GM19035 (cell line): Measurements from ENCODE around the gene EVA1C.
"Not testable (repeated sequence)": the region's sequence is repeated elsewhere in the genome, so short reads cannot be mapped to it uniquely, and the experiment has no call there.

ENCODE experiments used
- ATAC-seq: cut with Tn5 transposase; IDR thresholded peaks from one replicate; pipeline ENCODE4 v1.9.1; 2021; ENCODE audit not compliant: unreplicated experiment

The EVA1C gene

DNA sequence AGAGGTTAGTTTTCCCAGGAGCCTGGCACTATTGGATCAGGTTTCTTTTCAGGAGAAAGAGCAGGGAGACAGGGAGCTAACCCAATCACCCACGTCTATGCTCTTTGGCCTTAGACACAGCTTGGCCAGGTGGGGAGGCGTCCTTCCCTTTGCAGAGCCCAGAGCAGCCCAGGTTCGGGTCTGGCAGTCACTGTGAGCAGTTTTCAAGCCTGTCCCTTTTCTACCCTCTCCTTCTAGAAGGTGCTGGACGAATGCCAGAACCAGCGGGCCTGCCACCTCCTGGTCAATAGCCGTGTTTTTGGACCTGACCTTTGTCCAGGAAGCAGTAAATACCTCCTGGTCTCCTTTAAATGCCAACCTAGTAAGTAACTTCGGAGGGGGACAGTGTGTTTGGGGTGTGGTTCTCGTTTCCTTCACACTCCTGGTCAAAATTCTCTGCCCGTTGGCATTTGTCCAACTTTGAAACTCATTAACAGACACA is 44.9 kb downstream of the EVA1C start:
- ATAC-seq: no peak

DNA sequence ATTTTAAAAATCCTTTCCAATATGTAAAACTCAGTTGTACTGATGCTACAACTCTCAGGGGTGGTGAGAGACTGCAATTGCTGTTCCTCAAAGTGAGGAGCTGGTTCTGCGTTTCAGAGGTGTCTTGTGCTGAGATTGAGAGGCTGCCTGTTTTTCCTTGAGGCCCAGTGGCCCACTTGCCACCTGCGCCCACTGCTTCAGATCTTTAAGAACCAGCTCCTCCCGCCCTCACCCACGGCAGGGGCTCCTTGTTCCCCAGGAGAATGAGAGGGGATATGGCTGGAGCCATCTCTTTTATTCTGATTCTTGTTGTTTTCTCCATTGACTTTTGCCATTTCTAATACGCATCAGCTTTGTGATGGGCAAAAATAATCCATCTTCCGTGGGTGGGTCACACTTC is 45.5 kb downstream of the EVA1C start:
- ATAC-seq: no peak

DNA sequence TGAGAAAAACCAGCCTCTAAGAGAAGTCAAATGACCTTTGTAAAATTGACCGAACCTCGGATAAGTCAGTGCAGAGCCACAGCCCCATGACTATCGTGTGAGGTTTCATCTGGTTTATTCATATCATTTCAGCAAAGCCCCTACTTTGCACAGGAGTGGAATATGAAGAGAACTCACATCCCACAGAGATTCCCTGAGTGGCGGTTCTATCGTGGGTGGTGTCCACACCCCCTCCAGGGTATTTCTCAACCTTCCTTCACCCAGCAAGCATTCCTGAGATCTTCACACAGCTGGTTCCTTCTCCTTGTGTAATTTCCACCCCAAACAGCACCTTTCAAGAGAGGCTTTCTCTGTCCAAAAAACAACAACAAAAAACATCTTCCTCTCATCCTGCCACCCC is 47.5 kb downstream of the EVA1C start:
- ATAC-seq: no peak

DNA sequence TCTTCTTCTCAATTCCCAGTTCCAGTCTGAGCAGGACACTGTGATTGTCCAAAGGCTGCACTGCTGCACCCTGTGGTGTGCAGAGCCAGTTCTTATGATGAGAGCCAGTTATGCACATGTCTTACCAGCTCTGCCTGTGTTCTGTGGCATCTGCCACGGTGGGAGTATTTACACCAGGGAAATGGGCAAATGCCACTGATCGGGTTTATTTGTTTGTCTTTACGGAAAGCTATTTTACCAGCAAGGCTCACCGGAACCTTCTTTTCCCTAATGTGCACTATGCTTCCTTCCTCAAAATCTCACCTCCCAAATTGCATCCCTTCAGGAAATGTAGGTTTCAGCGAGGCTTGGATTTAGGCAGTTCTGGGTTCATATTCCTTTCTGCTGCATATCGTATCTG is 49.0 kb downstream of the EVA1C start:
- no peak for ATAC-seq

DNA sequence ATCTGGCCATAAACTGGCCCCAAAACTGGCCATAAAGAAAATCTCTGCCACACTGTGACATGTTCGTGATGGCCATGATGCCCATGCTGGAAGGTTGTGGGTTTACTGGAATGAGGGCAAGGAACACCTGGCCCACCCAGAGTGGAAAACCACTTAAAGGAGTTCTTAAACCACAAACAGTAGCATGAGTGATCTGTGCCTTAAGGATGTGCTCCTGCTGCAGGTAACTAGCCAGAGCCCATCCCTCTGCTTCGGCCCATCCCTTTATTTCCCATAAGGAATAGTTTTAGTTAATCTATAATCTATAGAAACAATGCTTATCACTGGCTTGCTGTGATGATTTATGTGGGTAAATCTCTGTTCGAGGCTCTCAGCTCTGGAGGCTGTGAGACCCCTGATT is 50.1 kb downstream of the EVA1C start:
- ATAC-seq: not testable (repeated sequence)

DNA sequence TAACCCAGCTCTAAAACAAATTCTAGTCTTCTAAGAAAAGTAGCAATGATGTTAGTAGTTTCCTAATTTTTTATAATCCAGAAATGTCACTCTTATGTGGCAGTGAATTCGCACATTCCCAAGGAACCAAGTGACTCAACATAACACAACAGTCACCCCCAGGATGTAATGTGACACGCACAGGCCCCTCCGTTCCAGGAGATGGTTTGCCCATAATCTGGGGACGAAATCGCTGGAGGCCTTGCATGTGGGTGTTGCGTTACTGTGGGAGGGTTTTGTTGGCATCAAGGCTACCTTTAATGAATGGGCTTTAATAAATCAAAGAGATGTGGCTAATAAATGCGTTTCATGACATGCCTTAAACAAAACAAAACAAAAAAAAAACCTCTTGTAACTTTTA is 50.9 kb downstream of the EVA1C start:
- ATAC-seq: no peak

DNA sequence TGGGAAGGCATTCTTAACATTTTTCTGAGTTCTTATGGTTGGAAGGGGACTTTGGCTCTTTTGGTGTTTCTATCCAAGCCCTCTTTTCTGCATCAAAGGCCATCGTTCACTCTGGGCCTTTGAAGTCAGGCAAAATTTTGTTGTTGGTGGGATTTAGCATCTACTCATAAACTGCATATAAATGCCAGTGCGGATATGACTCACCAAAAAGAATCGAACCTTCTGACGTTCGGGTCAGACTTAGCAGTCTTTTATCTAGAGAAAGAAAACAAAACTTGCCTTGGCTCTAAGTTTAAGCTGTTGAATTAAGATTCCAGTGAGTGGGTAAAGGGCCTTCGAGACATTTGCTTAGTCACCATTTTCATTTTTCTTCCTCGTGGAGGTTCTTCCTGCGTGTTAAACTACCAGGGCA is 51.4 kb downstream of the EVA1C start:
- ATAC-seq: no peak

DNA sequence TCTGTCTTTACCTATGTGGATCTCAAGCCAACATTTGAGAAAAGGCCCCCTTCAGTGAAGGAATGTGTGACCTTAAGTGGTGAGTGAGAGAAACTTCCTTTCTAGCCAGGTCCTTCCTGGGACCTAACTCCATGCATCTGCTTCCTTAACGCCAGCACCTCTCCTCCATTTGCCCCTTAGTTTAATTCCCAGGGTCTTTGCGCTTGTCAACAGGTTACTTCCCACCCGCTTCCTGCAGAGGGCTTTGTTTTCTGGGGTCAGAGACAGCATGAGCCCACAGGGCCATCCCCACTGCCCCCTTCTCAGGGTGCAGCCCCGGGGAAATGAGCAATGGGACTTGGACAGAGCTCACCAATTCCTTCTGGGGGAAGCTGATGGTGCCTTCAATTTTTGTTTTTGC is 54.8 kb downstream of the EVA1C start:
- ATAC-seq: no peak

DNA sequence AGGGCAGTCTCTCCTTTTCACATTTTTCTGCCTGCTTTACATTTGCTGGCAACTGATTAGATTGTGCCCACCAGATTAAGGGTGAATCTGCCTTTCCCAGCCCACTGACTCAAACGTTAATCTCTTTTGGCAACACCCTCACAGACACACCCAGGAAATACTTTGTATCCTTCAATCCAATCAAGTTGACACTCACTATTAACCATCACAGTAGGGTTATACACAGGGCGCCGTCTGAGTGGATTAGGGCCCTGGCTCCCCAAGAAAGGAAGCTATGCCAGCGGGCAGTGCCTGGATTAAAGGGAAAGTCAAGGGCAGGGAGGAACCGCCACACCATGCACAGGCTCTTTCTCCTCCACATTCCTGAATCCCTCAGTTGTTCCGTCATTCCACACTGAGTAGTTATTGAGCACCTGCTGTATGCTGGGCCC is 56.2 kb downstream of the EVA1C start:
- no peak for ATAC-seq

DNA sequence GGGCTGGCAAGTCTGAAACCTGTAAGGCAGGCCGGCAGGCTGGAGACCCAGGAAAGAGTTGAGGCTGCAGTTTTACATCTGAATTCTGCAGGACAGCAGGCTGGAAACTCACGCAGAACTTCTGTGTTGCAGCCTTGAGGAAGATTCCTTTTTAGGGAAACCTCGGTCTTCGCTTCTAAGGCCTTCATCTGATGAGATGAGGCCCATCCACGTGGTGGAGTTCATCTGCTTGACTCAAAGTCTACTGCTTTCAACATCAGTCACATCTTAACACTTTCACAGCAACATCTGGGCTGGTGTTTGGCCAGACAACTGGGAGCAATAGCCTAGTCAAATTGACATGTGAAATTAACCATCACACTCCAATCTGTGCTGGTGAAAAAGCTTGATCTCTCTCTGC is 57.1 kb downstream of the EVA1C start:
- ATAC-seq: no peak

DNA sequence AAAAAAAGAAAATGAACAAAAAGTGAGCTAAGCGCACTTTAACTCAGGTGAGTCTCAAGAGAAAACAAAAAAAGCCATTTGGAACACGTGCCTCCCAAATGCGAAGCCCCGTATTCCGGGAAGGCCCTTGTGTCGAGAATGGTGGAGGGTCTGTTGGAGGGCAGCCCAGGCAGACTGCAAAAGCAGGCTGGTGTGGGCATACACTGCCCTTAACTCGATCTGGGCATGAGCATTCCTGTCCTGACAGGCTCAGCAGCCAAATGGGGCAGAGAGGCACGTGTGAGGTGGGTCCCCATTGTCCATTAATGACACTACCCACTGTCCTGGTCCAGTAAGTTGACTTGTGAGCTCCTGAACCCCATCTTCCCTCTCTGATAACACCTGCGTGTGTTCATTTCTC is 57.7 kb downstream of the EVA1C start:
- ATAC-seq: no peak

DNA sequence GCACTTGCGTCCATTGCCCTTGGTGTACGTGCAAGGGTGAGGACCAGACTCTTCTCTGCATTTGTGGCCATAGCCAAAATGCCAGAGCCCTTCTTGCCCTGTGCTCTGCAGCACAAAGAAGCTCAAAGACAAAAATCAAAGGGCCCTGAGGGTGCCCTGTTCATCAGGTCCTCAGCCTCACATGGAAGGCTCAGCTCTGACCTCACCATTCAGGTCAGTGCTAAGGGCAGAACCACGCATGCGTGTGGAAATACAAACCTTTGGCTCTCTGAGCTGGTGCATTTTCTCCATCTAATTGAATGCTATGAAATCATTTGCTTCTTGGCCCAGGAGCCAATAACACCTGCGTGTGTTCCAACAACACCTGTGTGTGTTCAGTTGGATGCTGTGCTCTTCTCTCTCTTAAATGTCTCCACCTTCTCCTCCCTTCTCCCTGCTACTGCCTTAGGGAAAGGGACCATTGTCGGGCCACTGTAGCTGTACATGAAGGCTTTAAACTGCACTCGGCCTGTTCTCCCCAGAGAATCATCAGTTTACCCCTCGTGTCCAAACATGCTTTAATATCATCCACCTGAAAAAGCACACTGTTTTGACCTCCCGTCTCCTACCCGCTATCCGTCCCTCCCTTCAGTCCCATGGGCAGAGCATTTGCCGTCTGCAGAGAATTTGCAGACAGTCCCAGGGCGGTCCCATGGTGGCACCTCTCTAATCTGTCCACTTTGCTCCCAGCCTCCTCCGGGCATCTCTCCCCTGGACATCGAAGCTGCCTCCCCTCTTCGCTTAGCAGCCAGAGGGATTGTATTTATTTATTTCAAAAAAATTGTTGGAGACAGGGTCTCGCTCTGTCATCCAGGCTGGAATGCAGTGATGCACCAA is 60.6 kb downstream of the EVA1C start:
- no peak for ATAC-seq

DNA sequence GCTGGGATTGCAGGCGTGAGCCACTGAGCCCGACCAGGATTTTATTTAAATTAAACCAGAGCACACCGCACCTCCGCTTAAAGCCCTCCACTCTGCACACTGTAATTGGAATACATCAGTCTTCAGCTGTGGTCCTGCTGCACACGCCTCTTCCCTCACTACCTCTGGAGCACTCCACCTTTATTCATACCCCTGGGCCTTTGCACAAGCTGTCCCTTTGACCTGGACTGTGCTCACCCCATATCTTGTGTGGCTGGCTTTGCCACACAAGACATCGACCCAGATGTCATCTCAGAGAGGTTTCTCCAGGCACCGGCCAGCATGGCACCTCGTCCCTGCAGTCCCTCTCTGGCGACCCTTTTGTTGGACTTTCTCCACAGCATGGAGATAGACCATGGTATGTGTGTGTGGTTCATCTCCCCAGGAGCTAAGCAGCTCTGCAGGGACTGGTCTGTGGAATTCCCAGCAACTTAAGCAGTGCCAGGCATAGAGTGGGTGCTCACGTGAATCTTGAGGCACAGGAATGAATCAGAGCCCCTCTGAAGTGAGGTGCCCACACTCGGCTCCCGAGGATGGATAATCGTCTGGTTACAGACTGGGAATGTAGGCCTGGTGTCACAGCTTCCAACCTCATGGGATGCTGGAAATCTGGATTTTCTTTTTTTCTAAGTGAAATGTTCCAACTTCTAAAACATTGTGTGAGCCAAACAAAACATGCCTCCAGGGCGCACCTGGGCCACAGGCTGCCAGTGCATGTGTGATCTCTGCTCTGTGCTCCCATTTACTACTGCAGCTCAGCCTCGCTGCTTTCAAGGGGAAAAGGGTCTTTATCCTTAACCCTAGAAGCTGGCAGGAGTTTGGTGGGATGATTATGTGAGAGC is 61.9 kb downstream of the EVA1C start:
- ATAC-seq: no peak

DNA sequence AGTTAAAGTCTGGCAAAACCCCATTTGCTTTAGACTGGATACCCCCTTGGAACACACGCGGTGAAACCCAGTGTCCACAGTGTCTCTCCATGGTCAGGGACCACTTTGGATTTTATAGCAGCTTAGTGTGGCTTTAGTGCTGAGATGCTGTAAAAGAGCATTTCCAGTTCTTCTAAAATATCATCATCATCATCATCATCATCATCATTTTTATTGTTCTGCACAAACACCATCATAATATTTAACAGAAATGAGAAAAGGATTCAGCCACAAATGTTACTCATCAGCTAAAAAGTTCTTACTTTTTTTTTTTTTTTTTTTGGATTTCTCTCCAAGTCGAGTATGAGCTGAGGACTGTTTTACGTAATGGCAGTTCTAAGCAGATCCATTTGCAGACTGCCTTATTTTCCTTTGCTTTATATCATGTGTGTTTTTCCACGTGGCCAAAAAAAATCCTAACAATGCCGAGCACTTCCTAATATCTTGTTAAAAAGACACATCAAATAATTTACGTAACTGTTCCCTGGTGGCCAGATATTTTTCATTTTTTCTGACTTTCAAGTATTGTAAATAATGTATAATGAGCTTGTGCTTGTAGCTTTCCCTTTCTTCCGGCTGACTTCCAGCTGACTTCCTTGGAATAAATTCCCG is 62.8 kb downstream of the EVA1C start:
- no peak for ATAC-seq

DNA sequence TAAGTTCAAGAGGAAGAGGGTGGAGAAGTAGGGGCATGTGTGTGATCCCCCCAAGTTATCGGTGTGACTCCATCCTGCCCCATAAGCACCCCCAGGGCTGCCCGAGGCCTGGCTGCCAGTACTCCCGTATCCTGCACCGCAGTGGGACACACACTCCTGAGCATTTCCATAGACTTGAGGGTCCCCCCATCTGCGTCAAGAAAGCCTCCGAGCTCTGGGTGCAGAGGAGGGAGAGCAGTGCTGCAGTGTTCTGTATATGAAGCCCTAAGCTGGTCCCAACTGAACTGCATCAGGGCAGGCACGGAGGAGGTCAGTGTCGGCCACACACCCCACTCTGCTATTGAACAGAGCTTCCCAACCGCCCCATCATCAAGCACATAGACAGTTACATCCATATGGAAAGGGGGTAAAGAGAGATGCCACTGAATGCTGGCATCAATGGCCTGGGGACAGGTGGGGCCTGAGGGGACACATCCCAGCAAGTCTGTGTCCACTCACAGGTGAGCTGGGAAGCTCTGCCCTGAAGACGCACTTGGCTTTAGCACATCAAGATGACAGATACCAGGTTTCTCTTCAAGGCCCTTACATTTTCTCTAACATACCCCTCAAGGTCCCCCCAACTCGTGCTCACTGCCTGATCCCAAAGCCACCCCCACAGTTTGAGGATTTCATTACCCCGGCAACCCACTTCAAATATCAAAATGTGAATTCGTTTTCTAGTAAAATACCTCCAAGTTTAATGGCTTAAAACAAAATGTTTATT is 64.3 kb downstream of the EVA1C start:
- ATAC-seq: no peak

DNA sequence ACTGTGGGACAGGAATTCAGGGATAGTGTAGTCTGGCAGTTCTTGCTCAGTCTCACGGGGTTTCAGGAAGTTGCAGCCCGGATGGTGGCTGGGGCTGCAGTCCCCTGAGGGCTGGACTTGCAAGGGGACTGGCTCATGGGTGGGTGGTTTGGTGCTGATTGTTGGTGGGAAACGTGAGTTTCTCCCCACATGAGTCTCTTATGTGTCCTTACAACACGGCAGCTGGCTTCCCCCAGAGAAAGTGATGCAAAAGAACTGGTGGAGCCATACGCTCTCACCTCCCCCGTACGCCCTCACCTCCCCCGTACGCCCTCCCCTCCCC is 64.9 kb downstream of the EVA1C start:
- ATAC-seq: no peak

DNA sequence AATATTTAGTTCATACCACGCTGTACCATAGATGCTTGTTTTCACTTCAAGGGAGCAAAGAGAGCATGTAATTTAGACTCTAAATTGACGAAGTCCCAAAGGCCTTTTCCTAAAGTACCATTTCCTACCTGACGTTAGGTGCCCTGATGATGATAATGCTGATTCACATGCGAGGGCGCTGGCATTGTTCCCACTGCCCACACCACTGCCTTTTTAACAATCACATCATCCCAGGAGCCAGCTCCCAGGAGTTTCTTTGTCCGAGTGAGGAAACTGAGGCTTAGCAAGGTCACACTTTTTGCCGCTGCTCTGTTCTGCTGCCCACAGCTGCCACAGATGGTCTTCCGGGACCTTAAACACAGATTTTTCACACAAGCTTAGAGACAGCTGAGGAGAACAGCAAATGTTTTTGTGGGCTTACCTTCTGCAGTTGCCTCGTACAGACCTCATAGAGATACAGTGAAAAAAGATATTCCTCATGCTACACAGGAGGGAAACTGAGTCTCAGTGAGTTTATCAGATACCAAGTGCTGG is 69.4 kb downstream of the EVA1C start:
- no peak for ATAC-seq

DNA sequence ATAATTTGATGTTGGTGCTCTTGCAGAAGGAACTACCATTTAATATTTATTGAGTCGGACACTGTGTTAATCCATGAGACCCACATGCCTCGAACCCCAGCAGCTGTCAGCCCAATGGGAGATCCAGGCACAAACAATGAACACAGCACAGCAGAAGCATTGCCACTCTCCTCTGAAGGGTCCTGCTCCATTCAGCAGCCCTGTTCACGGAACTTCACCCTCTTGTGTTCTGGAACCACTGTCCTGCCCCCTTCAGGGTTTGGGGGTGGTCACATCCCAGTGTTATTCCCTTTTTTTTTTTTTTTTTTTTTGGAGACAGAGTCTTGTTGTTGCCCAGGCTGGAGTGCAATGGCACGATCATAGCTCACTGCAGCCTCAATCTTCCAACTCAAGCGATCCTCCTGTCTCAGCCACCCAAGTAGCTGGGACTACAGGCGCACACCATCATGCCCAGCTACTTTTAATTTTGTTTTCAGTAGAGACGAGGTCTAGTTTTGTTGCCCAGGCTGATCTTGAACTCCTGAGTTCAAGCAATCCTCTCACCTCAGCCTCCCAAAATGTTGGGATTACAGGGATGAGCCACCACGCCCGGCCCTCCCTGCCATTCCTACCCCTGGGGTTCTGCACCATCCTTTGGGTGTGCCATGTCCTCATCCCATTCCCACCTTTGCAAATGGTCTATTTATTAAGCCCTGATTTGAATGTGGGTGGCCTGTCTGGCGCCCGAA is 70.2 kb downstream of the EVA1C start:
- no peak for ATAC-seq

DNA sequence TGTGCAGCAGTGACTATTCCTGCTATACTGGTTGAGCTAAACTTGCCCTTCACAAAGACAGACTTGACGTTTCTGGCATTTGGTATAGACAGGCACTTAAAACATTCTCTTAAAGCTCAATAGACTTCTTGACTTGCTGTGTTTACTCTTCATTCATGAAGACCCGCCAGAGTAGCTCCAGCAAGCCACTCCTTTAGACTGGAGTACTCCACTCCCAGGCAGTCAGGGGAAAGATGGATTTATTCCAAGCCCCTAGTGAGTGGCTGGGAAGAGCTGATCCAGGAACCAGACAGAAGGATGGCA is 70.7 kb downstream of the EVA1C start:
- ATAC-seq: no peak

DNA sequence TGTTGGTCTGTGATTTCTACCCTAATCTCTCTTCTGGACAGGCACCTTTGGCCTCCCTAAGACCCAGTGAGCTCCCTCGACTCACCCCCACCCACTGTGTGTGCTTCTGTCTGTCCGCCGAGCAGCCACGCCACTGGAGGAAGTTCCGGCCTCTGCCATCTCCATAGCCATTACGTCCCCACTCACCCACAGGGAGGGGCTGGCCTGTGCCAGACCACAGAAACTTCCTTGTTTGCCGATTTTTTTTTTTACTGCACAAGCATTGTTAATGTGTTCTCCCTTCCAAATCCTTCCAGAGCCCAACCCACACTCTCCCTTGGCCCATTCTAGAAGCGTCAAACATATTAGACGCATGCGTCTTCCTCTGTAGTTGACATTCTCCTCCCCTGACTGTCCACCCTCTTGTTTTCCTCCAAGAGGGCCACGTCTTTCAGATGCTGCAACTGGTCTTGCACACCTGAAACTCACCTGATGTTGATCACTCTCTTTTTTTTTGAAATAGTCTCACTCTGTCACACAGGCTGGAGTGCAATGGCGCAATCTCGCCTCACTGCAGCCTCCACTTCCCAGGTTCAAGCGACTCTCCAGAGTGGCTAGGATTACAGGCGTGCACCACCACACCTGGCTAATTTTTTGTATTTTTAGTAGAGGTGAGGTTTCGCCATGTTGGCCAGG is 72.3 kb downstream of the EVA1C start:
- no peak for ATAC-seq
